ENCODE results near the gene ZPLD1. TPM values are rescaled to one million over a fixed set of nuclear protein-coding genes. Genes with fewer than 3 reads are reported as not detected.

Gene ZPLD1
- total RNA-seq, 1 experiment from 2014 or later = not detected

DNA sequence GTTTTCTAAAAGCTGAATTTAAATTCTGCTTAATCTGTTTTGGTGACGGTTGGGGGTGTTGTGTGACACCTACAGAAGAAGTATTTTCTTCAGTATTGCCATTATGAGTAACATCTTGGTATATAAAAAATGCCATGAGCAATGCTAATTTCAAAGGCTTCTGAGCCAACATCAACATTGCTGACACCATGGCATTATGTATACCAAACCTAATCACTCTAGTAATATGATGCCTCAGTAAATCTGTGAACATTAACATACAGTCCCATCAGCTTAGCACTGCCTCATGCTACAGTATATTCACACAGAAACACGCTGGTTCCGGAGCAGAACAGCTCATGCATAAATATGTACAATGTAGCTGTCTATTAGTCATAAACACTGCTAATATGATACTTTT is 75.8 kb downstream of the ZPLD1 start (continued):
- TF ChIP-seq, protein P1, sequence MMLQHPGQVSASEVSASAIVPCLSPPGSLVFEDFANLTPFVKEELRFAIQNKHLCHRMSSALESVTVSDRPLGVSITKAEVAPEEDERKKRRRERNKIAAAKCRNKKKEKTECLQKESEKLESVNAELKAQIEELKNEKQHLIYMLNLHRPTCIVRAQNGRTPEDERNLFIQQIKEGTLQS (IDR thresholded peaks at IDR 0.05) = no peak
- TF ChIP-seq ZBTB33 (IDR thresholded peaks at IDR 0.05; ENCODE audit: extremely low read depth, insufficient replicate concordance, low read length) = no peak
- no peak for TF ChIP-seq POLR2AphosphoS5 (IDR thresholded peaks at IDR 0.05; ENCODE audit: low read depth, low read length)
- TF ChIP-seq EZH2 (IDR thresholded peaks at IDR 0.05) = no peak
- TF ChIP-seq SP1 (IDR thresholded peaks at IDR 0.05; ENCODE audit: low read depth) = no peak
- TF ChIP-seq ZNF274 (IDR thresholded peaks at IDR 0.05; ENCODE audit: low read depth, low read length) = no peak
- no peak for TF ChIP-seq FOSL1 (IDR thresholded peaks at IDR 0.05; ENCODE audit: low read depth)

GRCh38 chr3:102511168-102511567 is 76.4 kb downstream of the ZPLD1 start:
- RAD21 ChIA-PET (ENCODE audit: low non-redundant PET in 1 of 2, low total read pairs in 2 of 2, uncharacterized antibody in 2 of 2, unreplicated experiment in 2 of 2) = no interaction called here
- no peaks in the 10 kb centered on the region for H3K36me3 ChIP-seq (ENCODE audit: control insufficient read depth in 1 of 2, insufficient read depth in 2 of 2, low read length in 2 of 2)
- H3K27me3 ChIP-seq (ENCODE audit: insufficient read depth, low read length) = no peaks in the 10 kb centered on the region
- CTCF ChIA-PET = no interaction called here
- no peaks in the 10 kb centered on the region for H4K20me1 ChIP-seq (ENCODE audit: insufficient read depth)
- H3K4me1 ChIP-seq (ENCODE audit: control insufficient read depth in 1 of 2, insufficient read depth in 2 of 2, low read length in 2 of 2) = peaks cover 0 to 17% of the 10 kb centered on the region in 2 experiments; a peak in 2 of 4 replicates
- BruUV-seq (replicated peaks) = no TSS peak
- no peak overlapping the region for H3K4me3 ChIP-seq (replicated peaks in 1 of 2; ENCODE audit: low read depth in 1 of 2, low read length in 2 of 2)
- POLR2A ChIA-PET = no interaction called here
- no peak for ATAC-seq
- intact Hi-C loops (cut with micrococcal nuclease) = no loop called here
- DNase-seq (ENCODE audit: low read depth, low spot score) = no peak
- no peaks in the 10 kb centered on the region for H3K9me3 ChIP-seq (ENCODE audit: control insufficient read depth in 1 of 2, insufficient read depth in 1 of 2, low read depth in 1 of 2, low read length in 2 of 2)
- no peak overlapping the region for H3K27ac ChIP-seq (ENCODE audit: low read depth, low read length)
- peak overlapping the region; percentile 74 for H2AFZ ChIP-seq (ENCODE audit: low read depth, low read length, poor library complexity, severe bottlenecking)
- H3K9me2 ChIP-seq (ENCODE audit: insufficient read depth) = no peaks in the 10 kb centered on the region
- TF ChIP-seq FOSL1 (IDR thresholded peaks at IDR 0.05; ENCODE audit: low read depth) (no peak), CEBPB (IDR thresholded peaks at IDR 0.05; ENCODE audit: low read depth) (no peak), ZNF274 (IDR thresholded peaks at IDR 0.05; ENCODE audit: low read depth, low read length) (no peak), ELF1 (IDR thresholded peaks at IDR 0.05; ENCODE audit: borderline replicate concordance, low read depth) (no peak), ZBTB33 (IDR thresholded peaks at IDR 0.05; ENCODE audit: extremely low read depth, insufficient replicate concordance, low read length) (no peak), EZH2phosphoT487 (IDR thresholded peaks at IDR 0.05; ENCODE audit: borderline replicate concordance) (no peak), RAD21 (IDR thresholded peaks at IDR 0.05; ENCODE audit: low read depth) (no peak), CBX3 (IDR thresholded peaks at IDR 0.05; ENCODE audit: low read depth) (no peak), TCF7L2 (IDR thresholded peaks at IDR 0.05; ENCODE audit: borderline replicate concordance, extremely low read depth, insufficient read depth, insufficient read length) (no peak), ZFX (IDR thresholded peaks at IDR 0.05) (no peak), YY1 (IDR thresholded peaks at IDR 0.05; ENCODE audit: extremely low read depth, insufficient replicate concordance, low read depth, low read length) (no peak), SP1 (IDR thresholded peaks at IDR 0.05; ENCODE audit: low read depth) (no peak), EZH2 (IDR thresholded peaks at IDR 0.05) (no peak)
- H3K79me2 ChIP-seq (ENCODE audit: insufficient read depth, low read length) = no peaks in the 10 kb centered on the region
- peak overlapping the region; percentile 63; the same call in 1 of the 2 replicates for H3K4me2 ChIP-seq (ENCODE audit: low read length)
- no peak overlapping the region for H3K9ac ChIP-seq (ENCODE audit: low read length)

All from HCT116 (cell line).